ENCODE results near the gene DNM3. TPM values are rescaled to one million over a fixed set of nuclear protein-coding genes. Genes with fewer than 3 reads are reported as not detected.
A peak's percentile ranks its signal among the peaks of the same experiment; 100 is the strongest.

DNM3 gene
- total and polyA plus RNA-seq, 2 donors (not counting 3 experiments of a cell fraction or from before 2014, with no cell fraction given): 1.4 to 2.5 TPM

GRCh38 chr1:171841931-171842761 is 848 bp downstream of the DNM3 start:
- ChIA-PET POLR2A (interaction anchor here (1.0 kb wide), 1 partner anchor 10 kb away, joined by 4 read pairs; no protein-coding TSS in a partner anchor), CTCF (interaction anchor here (0.5 to 2.0 kb wide), 11 partner anchors 9 to 197 kb away, joined by 3 to 15 read pairs (median 4); no protein-coding TSS in a partner anchor)
- Histone ChIP-seq H3K4me1 (ENCODE audit: control insufficient read depth, extremely low read depth, insufficient read depth, low read length) (peaks cover 15% of the 10 kb centered on the region), H3K9me1 (replicated peaks; ENCODE audit: control insufficient read depth, extremely low read depth, insufficient read depth, low read length) (no peaks in the 10 kb centered on the region), H3K4me3 (replicated peaks in 1 of 3; ENCODE audit: insufficient read depth in 1 of 3, low read depth in 1 of 3, low read length in 3 of 3) (peak overlapping the region; percentile 42 to 75 (median 73)), H3K4me2 (ENCODE audit: insufficient read depth, low read length) (peak overlapping the region; percentile 86), H3K79me2 (ENCODE audit: control insufficient read depth, insufficient read depth, low read length) (no peaks in the 10 kb centered on the region), H2AFZ (ENCODE audit: low read depth, low read length) (peak overlapping the region; percentile 98), H3K27me3 (ENCODE audit: control insufficient read depth in 2 of 2, insufficient read depth in 2 of 2, low read length in 2 of 2) (peaks cover 0 to 6% of the 10 kb centered on the region in 2 experiments), H3K9ac (replicated peaks; ENCODE audit: extremely low read depth, insufficient read depth, low read length) (no peak overlapping the region), H3K27ac (ENCODE audit: insufficient read depth, low read depth, low read length) (no peak overlapping the region), H4K20me1 (replicated peaks; ENCODE audit: control insufficient read depth, extremely low read depth, insufficient read depth, low read length) (no peaks in the 10 kb centered on the region), H3K36me3 (ENCODE audit: control insufficient read depth in 2 of 2, extremely low read depth in 1 of 2, insufficient read depth in 2 of 2, low read length in 2 of 2) (no peaks in the 10 kb centered on the region), H3K9me3 (replicated peaks; ENCODE audit: control insufficient read depth, insufficient read depth, low read length) (no peaks in the 10 kb centered on the region)
- DNase-seq (ENCODE audit: low read depth, low spot score): peak; percentile 15
- no peak for TF ChIP-seq MAX (IDR thresholded peaks at IDR 0.05; ENCODE audit: insufficient read depth, insufficient read length)
- no peak for TF ChIP-seq POLR2A (IDR thresholded peaks at IDR 0.05; ENCODE audit: low read depth, low read length)
- no peak for TF ChIP-seq CTCF (IDR thresholded peaks at IDR 0.05; ENCODE audit: extremely low read depth in 1 of 2, insufficient read depth in 1 of 2, low read depth in 1 of 2, low read length in 2 of 2)
- TF ChIP-seq FOS (IDR thresholded peaks at IDR 0.05; ENCODE audit: borderline replicate concordance, insufficient read depth, low read length): no peak
- no peak for TF ChIP-seq GATA2 (IDR thresholded peaks at IDR 0.05; ENCODE audit: insufficient read depth, insufficient read length, low read depth, low read length)
- no peak for TF ChIP-seq MYC (IDR thresholded peaks at IDR 0.05; ENCODE audit: low read depth, low read length)
- no peak for TF ChIP-seq JUN (IDR thresholded peaks at IDR 0.05; ENCODE audit: borderline replicate concordance, insufficient read depth, insufficient read length, low read depth)
- TF ChIP-seq POLR2AphosphoS5 (IDR thresholded peaks at IDR 0.05; ENCODE audit: insufficient read depth, low read depth, low read length): no peak
- TF ChIP-seq EZH2 (IDR thresholded peaks at IDR 0.05; ENCODE audit: borderline replicate concordance, low read depth, low read length, severe bottlenecking): no peak
- BruUV-seq (replicated peaks): no TSS peak
- dilution Hi-C loops (cut with MboI; ENCODE audit: extremely low pct_ligation_motif_present, low sequenced_read_pairs): no loop called here
- intact Hi-C loops (cut with micrococcal nuclease): loop anchor here (1.0 to 2.0 kb wide), 6 partner anchors 61 to 187 kb away; partner anchors contain the start of genes METTL13 and VAMP4
- FAIRE-seq: peak; percentile 35
